ENCODE measurements around the gene RLF.
"Not testable (repeated sequence)": the region's sequence is repeated elsewhere in the genome, so short reads cannot be mapped to it uniquely, and the experiment has no call there.

RLF gene

DNA sequence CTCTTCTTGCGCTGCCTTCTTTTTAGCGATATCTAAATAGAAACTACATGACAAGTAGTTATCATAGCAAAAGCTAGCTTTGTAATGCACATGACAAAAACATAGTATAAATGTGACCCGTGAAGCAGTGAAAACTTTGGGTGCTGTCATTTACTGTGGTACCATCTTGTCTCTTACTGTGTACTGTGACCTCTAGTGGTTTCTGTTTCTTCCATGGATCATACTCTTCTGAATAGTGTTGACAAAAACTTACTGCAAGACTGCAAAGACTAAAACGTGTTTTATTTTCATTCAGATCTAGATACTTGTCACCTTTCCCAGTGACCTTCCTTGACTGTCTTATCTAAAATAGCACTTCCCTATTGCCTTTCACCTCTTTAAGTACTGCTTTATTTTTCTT, 6.1 kb downstream of the RLF start:
- DNase-seq: no peak

DNA sequence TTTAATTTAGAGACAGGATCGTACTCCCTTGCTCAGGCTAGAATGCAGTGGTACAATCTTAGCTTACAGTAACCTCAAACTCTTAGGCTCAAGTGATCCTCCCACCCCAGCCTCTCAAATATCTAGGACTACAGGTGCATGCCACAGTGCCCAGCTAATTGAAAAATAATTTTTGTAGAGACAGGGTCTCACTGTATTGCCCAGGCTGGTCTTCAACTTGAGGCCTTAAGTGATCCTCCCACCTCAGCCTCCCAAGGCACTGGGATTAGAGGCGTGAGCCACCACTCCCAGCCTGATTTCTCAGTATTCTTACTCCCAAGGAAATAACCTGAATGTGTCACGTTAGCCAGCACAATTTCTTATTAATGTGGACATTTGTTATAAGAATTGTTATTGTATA, 9.8 kb downstream of the RLF start:
- DNase-seq: no peak

DNA sequence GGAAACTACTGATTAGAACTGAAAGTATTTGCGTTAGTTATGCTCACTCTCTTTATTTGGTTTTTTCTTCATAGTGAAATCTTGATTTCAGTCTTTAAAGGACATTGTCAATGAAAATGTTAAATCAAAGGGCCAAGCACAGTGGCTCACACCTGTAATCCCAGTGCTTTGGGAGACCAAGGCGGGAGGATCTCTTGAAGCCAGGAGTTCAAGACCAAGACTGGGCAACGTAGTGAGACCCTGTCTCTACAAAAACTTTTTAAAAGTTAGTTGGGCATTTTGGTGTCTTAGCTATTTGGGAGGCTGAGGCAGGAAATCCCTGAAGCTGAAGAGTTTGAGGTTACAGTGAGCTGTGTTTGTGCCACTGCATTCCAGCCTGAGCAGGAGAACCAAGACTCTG, 13.6 kb downstream of the RLF start:
- no peak for DNase-seq

DNA sequence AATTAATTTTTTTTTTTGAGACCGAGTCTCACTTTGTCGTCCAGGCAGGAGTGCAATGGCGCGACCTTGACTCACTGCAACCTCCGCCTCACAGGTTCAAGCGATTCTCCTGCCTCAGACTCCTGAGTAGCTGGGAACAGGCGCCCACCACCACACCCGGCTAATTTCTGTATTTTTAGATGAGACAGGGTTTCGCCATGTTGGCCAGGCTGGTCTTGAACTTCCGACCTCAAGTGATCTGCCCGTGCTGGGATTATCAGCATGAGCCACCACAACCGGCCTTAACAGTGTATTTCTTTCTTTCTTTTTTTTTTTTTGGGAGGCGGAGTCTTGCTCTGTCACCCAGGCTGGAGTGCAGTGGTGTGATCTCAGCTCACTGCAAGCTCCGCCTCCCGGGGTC, 15.8 kb downstream of the RLF start:
- DNase-seq: not testable (repeated sequence)

DNA sequence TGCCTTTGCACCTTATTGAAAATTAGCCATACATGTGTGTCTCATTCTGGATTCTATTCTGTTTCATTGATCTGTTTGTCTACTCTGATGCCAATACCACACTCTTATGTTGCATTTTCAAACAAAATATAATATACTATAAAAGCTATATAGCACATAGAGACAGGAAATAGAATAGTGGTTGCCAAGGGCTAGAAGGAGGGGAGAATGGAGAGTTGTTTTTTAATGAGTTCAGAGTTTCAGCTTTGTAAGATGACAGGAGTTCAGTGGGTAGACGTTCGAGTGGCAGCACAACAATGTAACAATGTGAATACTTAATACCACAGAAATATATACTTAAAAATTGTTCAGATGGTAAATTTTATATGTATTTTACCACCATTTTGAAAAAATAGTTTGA, 17.0 kb downstream of the RLF start:
- no peak for DNase-seq

DNA sequence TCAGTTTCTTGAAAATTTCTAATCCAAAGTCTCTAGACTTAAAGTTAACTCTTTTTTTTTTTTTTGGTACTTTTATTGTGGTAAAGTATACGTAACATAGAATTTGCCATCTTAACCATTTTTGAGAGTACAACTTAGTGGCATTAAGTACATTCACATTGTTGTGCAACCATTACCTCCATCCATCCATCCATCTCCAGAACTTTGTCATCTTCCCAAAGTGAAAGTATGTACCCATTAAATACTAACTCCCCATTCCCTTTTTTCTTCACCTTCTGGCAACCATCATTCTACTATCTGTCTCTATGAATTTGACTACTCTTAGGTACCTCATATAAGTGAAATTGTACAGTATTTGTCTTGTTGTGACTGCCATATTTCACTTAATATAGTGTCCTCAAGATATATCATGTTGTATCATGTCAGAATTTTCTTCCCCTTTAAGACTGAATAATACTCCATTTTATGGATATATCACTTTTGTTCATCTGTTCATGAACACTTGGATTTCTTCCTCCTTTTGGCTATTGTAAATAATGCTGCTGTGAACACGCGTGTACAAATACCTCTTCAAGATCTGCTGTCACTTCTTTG, 18.4 kb downstream of the RLF start:
- DNase-seq: no peak

DNA sequence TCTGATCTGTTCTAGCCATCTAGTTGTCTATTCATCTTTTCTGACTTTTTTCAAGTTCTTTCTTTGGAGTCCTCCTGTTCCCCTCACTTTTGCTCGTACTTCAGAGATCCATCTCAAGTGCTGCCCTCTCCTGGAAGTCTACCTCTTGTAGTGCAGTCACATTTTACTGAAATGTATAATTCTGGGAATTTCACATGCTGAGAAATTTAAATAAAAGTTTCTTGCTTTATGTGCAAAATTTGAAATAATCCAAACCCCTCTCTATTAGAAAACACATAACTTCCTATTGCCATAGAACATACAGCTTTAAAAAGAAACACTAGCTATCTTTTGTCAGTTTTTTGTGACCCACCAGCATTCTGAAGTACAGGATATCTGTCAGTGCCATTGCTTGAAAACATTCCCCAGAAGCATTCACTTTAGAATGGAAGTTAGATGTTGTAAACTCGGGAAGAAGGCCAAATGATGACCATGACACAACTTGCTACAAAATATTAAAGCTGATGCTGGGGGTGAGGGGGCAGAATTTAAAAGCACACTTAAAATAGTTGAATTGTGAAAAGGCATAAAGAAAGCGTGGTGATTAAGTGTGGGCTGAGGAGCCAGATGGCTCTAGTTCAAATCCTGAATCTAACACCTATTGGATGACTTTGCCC, 22.0 kb downstream of the RLF start:
- no peak for DNase-seq

DNA sequence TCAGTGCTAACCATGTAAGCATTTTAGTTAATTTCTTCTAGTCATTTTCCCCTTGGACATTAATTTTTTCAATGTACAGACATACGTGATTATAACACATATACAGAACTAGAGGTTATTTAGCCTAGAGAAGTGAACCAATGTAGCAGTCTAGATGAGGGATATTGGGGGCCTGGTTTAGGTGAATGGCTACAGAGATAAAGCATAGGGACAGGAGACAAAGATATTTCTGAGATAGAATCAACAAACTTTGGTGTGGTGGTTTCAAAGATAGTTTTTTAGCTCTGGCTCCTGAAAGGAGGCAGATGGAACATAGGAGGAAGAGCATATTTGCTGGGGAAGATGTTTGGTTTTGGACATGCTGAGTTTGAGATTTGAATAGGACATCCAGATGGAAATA, 23.0 kb downstream of the RLF start:
- no peak for DNase-seq

DNA sequence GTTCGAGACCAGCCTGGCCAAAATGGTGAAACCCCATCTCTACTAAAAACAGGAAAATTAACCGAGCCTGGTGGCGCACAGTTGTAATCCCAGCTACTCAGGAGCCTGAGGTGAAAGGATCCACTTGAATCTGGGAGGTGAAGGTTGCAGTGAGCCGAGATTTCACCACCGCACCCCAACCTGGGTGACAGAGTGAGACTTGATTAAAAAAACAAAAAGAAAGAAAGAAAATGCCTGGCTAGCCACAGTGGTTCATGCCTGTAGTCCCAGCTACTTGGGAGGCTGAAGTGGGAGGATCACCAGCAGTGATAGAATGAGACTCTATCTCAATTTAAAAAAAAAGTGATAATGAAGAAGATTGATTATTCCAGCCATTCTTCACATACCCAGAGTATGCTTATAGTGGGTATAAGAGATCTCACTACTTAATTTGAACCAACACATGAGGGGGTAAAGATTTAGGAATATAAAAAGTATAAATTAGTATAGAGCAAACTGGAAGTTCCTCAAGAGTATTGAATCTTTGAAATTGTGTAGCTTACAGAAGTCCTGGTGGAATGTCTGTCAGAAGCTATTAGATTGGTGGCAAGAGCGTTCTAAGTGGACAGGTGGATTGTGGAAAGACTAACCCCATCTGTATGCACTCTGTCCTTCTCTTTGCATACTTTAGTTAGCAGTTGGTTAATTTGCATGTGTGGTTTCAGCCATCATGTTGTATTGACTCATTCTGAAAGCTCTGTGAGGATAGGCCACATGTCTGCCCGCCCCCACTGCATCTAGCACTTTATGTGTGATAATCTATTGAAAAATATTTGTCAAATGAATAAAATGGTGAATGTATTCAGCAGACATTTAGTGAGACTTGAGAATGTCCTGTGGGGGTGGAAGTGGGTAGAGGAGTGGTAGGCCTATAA, 25.0 kb downstream of the RLF start:
- DNase-seq: peak; percentile 54

DNA sequence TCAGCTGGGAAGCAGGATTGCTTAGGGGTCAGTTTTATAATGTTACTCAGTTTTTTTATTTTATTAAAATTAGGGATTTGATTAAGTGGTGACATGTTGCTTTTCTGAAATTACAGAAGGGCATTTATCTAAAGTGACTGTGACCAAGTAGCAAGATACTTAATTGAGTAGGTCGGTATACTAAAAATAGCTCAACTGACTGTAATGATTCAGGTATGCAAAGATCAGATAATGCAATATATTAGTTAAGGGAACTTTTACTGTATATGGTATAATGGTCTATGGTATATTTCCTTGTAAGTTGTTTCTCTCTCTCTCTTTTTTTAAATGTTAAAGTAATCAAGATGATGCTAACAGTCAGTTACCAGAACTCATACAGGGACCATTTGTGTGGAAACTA, 26.2 kb downstream of the RLF start:
- DNase-seq: no peak

DNA sequence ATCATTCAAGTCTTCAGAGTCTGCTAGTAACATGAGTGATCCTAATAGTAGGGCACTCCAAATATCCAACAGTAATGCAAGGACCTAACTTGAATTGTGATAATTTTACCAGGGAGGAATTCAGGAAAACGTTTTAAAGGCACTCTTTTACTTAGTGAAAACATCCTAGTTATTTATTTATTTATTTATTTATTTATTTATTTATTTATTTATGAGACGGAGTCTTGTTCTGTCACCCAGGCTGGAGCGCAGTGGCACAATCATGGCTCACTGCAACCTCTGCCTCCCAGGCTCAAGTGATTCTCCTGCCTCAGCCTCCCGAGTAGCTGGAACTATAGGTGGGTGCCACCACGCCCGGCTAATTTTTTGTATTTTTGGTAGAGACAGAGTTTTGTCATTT, 33.5 kb downstream of the RLF start:
- DNase-seq: not testable (repeated sequence)

DNA sequence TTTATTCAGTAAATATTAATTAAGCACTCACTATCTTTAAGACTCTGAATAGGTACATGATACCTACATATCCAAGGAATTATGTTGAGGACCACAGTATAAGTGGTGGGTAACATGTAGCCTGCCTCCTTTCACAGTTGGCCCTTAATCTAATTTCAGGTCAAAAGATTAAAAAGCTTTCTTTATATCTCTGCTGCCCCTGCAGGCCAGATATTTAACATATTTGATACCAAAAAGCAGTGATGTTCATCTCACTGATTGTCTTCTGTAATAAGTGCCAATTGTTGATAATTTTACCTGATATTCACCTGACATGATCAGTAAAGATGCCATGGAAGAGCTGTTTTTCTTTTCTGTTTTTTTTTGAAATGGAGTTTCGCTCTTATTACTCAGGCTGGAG, 36.5 kb downstream of the RLF start:
- no peak for DNase-seq

DNA sequence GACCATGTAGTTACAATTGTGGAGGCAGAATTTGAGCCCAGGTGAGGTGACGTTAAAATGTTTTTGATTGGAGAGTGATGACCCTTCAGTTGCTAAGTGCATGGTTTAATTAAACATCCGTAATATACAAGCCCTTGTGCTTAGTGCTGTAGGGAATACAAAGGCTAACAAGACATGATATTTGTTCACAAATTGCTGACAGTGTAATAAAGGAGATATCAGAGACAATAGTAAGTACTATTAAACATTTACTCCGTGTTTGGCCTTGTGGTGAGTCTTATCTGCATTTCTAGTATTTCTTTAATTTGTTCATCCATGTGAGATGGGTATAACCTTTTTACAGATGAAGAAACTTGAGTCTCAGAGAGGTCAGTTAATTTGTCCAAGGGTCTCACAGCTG, 37.9 kb downstream of the RLF start:
- DNase-seq: no peak

DNA sequence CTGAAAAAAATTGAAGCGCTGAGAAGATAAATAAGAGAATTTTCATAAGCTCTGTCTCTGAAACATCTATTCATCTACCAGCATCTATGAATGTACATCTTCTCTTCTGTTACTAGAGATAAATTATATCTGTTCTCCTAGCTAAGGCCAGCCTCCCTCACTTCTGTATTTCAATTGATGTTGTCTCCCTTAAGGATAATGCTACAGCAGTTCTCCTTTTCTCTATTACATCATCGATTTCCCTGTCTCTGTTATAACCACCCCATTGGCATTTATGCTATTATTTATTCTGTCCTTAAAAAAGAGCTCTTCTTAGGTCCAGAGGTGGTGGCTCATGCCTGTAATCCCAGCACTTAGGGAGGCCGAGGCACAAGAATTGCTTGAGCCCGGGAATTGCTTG, 43.7 kb downstream of the RLF start:
- DNase-seq: no peak

DNA sequence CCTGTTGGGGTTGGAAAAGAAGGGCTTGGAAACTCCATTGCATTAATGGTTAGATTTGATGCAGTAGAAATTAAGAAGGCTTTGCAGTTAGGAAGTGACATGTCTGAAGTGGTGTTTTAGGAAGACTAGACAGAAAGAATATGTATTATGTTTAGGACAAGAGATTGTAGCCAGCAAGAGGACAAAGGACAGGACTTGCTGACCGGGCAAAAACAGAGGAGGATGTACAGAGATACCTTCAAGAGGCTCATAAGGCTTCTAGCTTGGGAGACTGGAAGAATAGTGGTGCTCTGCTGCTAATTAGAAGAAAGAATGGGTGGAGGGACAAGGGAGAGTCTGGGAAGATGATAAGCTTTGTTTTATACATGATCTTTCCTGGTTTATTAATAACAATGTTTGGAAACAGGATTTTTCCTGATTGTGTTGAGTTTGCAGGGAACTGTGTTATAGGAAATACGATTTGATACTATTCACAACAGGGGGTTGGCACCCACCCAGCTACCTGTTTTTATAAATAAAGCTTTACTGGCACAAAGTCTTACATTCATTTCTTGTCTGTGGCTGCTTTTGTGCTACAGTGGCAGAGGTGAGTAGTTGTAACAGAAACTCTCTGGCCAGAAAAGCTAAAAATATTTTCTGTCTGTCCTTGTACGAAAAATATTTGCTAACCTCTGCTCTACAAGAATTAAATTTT, 49.5 kb downstream of the RLF start:
- DNase-seq: no peak

DNA sequence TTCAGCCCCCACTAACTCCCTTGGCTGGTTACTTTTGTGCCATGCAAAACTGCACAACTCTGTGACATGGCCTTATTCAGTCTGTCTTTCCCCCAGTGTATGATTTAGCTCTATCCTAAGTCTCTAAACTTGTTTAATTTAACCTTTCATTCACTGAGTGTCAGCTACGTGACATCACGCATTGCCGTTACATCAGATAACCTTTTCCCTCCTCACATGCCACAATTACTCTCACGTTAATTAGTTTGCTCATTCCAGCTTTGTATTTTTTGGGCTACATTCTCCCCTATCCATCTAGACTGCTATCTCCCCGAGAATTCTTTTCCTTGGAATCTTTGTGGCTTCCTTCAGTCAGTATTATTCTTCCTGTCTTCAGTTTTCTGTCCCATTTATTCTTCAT, 57.1 kb downstream of the RLF start:
- DNase-seq: no peak

DNA sequence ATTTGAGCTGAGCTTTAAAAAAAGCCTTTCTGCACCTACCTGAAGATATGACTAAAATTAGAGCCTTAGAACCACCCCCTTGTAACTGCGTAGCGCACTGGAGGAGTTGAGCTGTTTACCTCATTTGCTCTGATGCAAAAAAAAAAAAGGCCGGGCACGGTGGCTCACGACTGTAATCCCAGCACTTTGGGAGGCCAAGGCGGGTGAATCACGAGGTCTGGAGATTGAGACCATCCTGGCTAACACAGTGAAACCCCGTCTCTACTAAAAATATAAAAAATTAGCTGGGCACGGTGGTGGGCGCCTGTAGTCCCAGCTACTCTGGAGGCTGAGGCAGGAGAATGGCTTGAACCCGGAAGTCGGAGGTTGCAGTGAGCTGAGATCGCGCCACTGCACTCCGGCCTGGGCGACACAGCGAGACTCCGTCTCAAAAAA, 60.3 kb downstream of the RLF start:
- DNase-seq: not testable (repeated sequence)

DNA sequence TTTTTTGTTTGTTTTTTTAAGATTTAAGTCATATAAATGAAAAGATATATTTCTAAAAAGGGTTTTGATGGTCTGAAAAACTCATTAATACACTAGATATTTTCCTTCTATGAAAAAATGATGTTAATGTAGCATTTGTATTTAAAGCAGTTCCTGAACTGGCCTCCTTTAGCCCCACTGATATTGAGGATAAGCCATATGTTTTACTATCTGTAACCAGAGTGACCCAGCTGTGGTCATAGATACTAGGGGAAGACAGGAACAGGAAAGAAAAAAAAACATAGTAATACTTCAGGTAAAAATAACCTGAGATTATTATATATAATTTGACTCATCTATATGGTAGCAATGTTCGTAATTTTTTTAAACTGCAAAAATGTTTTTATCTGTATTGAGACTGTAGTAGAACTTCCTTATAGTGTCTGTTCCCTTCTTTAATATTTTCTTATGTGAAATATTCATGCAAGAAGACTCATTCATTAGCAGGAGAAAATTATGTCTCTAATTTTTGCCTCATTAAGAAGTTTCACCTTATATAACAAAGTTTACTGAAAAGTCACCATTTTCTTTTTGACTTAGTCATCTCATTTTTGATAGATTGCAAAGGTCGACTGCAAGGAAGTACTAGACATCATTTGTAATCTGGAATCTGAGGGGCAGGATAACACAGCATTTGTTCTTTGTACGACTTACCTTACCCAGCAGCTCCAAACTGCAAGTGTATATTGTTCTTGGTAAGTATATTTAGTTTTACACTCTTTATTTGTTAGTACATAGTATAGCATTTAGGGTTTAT, 61.0 kb downstream of the RLF start:
- DNase-seq: no peak

DNA sequence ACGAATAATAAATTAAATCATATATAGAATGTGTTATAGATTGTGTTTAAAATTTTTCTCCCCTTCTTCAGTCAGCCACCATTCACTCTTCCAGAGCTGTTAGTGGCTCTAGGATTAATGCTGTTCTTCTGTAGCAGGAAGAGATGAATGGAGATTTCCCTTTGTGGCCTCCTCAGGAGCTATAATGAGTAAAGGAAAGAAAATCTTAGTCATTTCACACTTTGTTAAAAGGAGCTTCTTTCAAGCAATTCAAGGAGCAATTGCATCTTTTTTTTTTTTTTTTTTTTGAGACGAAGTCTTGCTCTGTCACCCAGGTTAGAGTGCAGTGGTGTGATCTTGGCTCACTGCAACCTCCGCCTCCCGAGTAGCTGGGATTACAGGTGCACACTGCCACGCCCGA, 62.9 kb downstream of the RLF start:
- DNase-seq: no peak

DNA sequence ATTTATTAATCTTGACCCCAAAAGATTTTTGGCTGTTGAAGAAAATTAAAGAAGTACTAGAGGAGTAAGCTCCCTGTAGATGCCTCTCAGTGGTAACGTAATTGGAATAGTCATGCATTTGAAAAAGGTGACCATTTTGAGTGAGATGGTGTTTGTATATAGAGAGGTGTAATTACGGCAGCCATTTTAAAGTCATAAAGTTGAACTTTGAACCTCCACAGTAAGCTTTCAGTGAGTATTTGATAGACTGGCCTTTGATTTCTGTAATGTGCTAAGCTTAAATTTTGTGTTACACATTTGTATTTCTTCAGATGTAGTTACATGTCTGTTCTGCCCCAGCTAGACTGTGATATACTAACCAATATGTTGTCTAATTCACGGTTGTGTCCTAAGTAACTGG, 65.0 kb downstream of the RLF start:
- no peak for DNase-seq

DNA sequence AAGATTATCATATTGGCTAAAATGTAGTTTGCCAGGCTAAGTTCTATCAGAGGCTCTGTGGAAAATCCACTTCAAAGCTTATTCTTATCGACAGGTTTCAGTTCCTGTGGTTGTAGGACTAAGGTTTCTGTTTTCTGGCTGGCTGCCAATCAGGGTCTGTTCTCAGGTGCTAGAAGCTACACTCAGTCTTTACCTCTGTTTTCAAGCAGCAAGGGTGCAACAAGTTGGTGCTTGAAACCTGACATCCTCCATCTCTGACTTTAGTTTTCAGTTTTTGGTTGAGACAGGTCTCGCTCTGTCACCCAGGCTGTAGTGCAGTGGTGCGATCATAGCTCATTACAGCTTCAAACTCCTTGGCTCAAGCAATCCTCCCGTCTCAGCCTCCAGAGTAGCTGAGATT, 71.3 kb downstream of the RLF start:
- DNase-seq: peak; percentile 34

DNA sequence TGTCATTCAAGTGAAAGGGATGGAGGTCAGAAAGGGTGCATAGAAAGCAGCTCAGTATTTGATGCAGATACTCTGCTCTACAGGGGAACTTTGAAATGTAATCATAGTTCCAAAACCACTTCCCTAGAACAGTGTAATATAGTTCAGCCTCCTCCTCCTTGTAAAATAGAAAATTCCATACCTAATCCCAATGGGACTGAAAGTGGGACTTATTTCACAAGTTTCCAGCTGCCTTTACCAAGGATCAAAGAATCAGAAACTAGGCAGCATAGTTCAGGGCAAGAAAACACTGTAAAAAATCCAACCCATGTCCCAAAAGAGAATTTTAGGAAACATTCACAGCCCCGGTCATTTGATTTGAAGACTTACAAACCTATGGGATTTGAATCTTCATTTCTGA, 78.4 kb downstream of the RLF start:
- no peak for DNase-seq

DNA sequence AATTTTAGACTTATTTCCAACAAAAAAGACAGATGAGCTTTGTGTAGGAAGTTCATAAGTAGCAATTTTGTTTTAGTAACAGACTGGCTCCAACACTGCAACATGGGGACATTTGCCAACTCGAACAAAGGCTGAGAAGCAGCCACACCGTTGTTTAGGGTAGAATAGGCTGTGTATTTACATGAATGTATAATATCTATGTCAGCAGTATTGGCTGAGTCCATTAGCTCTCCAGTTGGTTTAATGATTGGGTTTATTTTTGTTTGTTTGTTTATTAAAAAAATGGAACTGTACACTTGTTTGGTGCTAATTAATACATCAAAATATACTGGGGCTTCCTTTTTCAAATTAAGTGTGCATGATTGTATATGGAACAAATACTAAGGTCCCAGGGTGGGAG, 79.2 kb downstream of the RLF start:
- DNase-seq: no peak
